Body of pancreas (tissue), 4 donors: ENCODE measurements around the gene CAPZA2.
"Not testable (repeated sequence)": the region's sequence is repeated elsewhere in the genome, so short reads cannot be mapped to it uniquely, and the experiment has no call there.

Experiments
- CTCF ChIP-seq, 7 experiments: fragments of 450-650 bp in 4 of 7; fragments of 200-600 bp in 3 of 7; sonication (generic) in 3 of 7; IDR thresholded peaks; one replicate each; pipeline ENCODE4 v1.5.1; 2016 to 2019; ENCODE audit warnings: antibody characterized with exemption in 7 of 7
- POLR2A ChIP-seq, 3 donors: fragments of 450-650 bp; IDR thresholded peaks; one replicate each; pipeline ENCODE4 v1.6.1; 2016; ENCODE audit warnings: antibody characterized with exemption in 3 of 3, mild to moderate bottlenecking in 2 of 3

- TF ChIP-seq CTCF, POLR2A (IDR thresholded peaks at IDR 0.05): not testable (repeated sequence)
Measured at GRCh38 chr7:116813371-116813770, 49.0 kb upstream of the CAPZA2 start.
